ENCODE data around the gene YEATS2.
A peak's percentile ranks its signal among the peaks of the same experiment; 100 is the strongest.
"Not testable (repeated sequence)": the region's sequence is repeated elsewhere in the genome, so short reads cannot be mapped to it uniquely, and the experiment has no call there.

Gene YEATS2

GRCh38 chr3:183779896-183780465 lies 82.4 kb downstream of the YEATS2 start:
- DNase-seq = no peak

GRCh38 chr3:183781246-183781645 lies 83.6 kb downstream of the YEATS2 start:
- DNase-seq = no peak

- no peak for DNase-seq
Measured at GRCh38 chr3:183782576-183783276, 85.1 kb downstream of the YEATS2 start.

- not testable (repeated sequence) for DNase-seq
Measured at GRCh38 chr3:183784503-183784902, 86.9 kb downstream of the YEATS2 start.

GRCh38 chr3:183789826-183790225 lies 92.2 kb downstream of the YEATS2 start:
- DNase-seq = no peak

- DNase-seq = no peak
Measured at GRCh38 chr3:183790700-183791099, 93.1 kb downstream of the YEATS2 start.

GRCh38 chr3:183792976-183793375 lies 95.4 kb downstream of the YEATS2 start:
- DNase-seq = no peak

- no peak for DNase-seq
Measured at GRCh38 chr3:183794452-183794851, 96.9 kb downstream of the YEATS2 start.

- DNase-seq = no peak
Measured at GRCh38 chr3:183796372-183796771, 98.8 kb downstream of the YEATS2 start.

GRCh38 chr3:183797996-183798395 lies 100.4 kb downstream of the YEATS2 start:
- no peak for DNase-seq

GRCh38 chr3:183799461-183799860 lies 101.9 kb downstream of the YEATS2 start:
- no peak for DNase-seq

GRCh38 chr3:183800243-183800863 lies 102.8 kb downstream of the YEATS2 start:
- DNase-seq = peak; percentile 51

- no peak for DNase-seq
Measured at GRCh38 chr3:183801601-183802000, 104.0 kb downstream of the YEATS2 start.

GRCh38 chr3:183802989-183803388 lies 105.4 kb downstream of the YEATS2 start:
- no peak for DNase-seq

- no peak for DNase-seq
Measured at GRCh38 chr3:183807209-183807728, 109.7 kb downstream of the YEATS2 start.

- DNase-seq = no peak
Measured at GRCh38 chr3:183807881-183808280, 110.3 kb downstream of the YEATS2 start.

- no peak for DNase-seq
Measured at GRCh38 chr3:183808355-183808754, 110.8 kb downstream of the YEATS2 start.

- no peak for DNase-seq
Measured at GRCh38 chr3:183809270-183809669, 111.7 kb downstream of the YEATS2 start.

- DNase-seq = no peak
Measured at GRCh38 chr3:183810643-183811594, 113.3 kb downstream of the YEATS2 start.

- DNase-seq = no peak
Measured at GRCh38 chr3:183811638-183812037, 114.0 kb downstream of the YEATS2 start.

GRCh38 chr3:183812761-183813445 lies 115.3 kb downstream of the YEATS2 start:
- DNase-seq = no peak

- no peak for DNase-seq
Measured at GRCh38 chr3:183814240-183814639, 116.6 kb downstream of the YEATS2 start.
